HFF-Myc (cell line): ENCODE results near the gene SLITRK1.

Experiments
- DNase-seq: peaks from one replicate; pipeline ENCODE4 v3.0.0-alpha.2; 2011; ENCODE audit warnings: low read depth; ENCODE audit errors: extremely low read depth
- H3K4me3 ChIP-seq: replicated peaks from 2 replicates; pipeline ENCODE4 v1.5.1; 2011; ENCODE audit warnings: low read depth, mild to moderate bottlenecking, control low read depth, low read length
- CTCF ChIP-seq: IDR thresholded peaks from 2 replicates; pipeline ENCODE4 v1.5.1; 2012; ENCODE audit warnings: mild to moderate bottlenecking, low read depth, low read length, control low read depth; ENCODE audit errors: missing control alignments

The SLITRK1 gene

GRCh38 chr13:83880275-83881139 is 1.8 kb downstream of the SLITRK1 start:
- DNase-seq = no peak
- no peak overlapping the region for H3K4me3 ChIP-seq

GRCh38 chr13:83879431-83880171 is 2.7 kb downstream of the SLITRK1 start:
- TF ChIP-seq CTCF = no peak
- no peak for DNase-seq
- H3K4me3 ChIP-seq = no peak overlapping the region; the same call in 1 of the 2 replicates

More at GRCh38 chr13:83880275-83881139, 1.8 kb downstream of the SLITRK1 start:
- no peak for TF ChIP-seq CTCF

GRCh38 chr13:83878691-83879430 is 3.4 kb downstream of the SLITRK1 start:
- TF ChIP-seq CTCF = no peak
- no peak for DNase-seq
- H3K4me3 ChIP-seq = no peak overlapping the region; the same call in 1 of the 2 replicates

GRCh38 chr13:83877651-83878355 is 4.5 kb downstream of the SLITRK1 start:
- no peak overlapping the region for H3K4me3 ChIP-seq
- no peak for TF ChIP-seq CTCF
- no peak for DNase-seq

- no peak for DNase-seq
- TF ChIP-seq CTCF = no peak
- H3K4me3 ChIP-seq = no peak overlapping the region
These were observed 5.7 kb downstream of the SLITRK1 start for GRCh38 chr13:83876546-83876945.

- no peak overlapping the region for H3K4me3 ChIP-seq
- TF ChIP-seq CTCF = no peak
- DNase-seq = no peak
These were observed 14.6 kb downstream of the SLITRK1 start for GRCh38 chr13:83867708-83868107.
